HepG2 (cell line): ENCODE measurements around the gene FLT3LG. TPM values are rescaled to one million over a fixed set of nuclear protein-coding genes. Genes with fewer than 3 reads are reported as not detected.

Experiments used
- AHDC1 ChIP-seq: sonication (generic); formaldehyde crosslinking; IDR thresholded peaks from 2 replicates; pipeline ENCODE4 v1.5.1; 2020; ENCODE audit warnings: mild to moderate bottlenecking, missing genetic modification reagents, borderline replicate concordance
- AKAP8 ChIP-seq: sonication (generic); formaldehyde crosslinking; IDR thresholded peaks from 2 replicates; pipeline ENCODE4 v1.5.1; 2020; ENCODE audit warnings: mild to moderate bottlenecking, missing genetic modification reagents
- ARID2 ChIP-seq: sonication (generic); formaldehyde crosslinking; IDR thresholded peaks from 2 replicates; pipeline ENCODE4 v1.8.1; 2022; ENCODE audit warnings: mild to moderate bottlenecking, missing genetic modification reagents, borderline replicate concordance
- ATM ChIP-seq: fragments of 450-650 bp; IDR thresholded peaks from 2 replicates; pipeline ENCODE4 v1.7.1; 2017; ENCODE audit warnings: mild to moderate bottlenecking, borderline replicate concordance
- CCAR2 ChIP-seq: fragments of 200-400 bp; formaldehyde crosslinking; optimal IDR thresholded peaks from 2 replicates; pipeline ENCODE3; 2018; ENCODE audit warnings: low read depth, mild to moderate bottlenecking, low read length, moderate library complexity
- ERF ChIP-seq: IDR thresholded peaks from 2 replicates; pipeline ENCODE4 v1.6.1; 2018; ENCODE audit warnings: missing biosample characterization, missing genetic modification reagents
- FOSL1 ChIP-seq: sonication (generic); formaldehyde crosslinking; IDR thresholded peaks from 2 replicates; pipeline ENCODE4 v1.9.0; 2021; ENCODE audit warnings: missing genetic modification reagents, borderline replicate concordance
- FOXK2 ChIP-seq: fragments of 450-650 bp; IDR thresholded peaks from 2 replicates; pipeline ENCODE4 v1.6.1; 2016
- HMGA1 ChIP-seq: sonication (generic); formaldehyde crosslinking; conservative IDR thresholded peaks from 2 replicates; pipeline ENCODE4 v1.4.0; 2020; ENCODE audit warnings: missing genetic modification reagents
- HOXA5 ChIP-seq: sonication (generic); formaldehyde crosslinking; IDR thresholded peaks from 2 replicates; pipeline ENCODE4 v1.4.0; 2020; ENCODE audit warnings: missing genetic modification reagents
- MEIS1 ChIP-seq: sonication (generic); formaldehyde crosslinking; IDR thresholded peaks from 2 replicates; pipeline ENCODE4 v1.9.0; 2021; ENCODE audit warnings: mild to moderate bottlenecking, missing genetic modification reagents, moderate library complexity, borderline replicate concordance
- RBAK ChIP-seq: sonication (generic); formaldehyde crosslinking; IDR thresholded peaks from 2 replicates; pipeline ENCODE4 v1.5.1; 2020; ENCODE audit warnings: mild to moderate bottlenecking, missing genetic modification reagents
- RXRB ChIP-seq: IDR thresholded peaks from 2 replicates; pipeline ENCODE4 v1.6.1; 2016; ENCODE audit warnings: borderline replicate concordance, missing genetic modification reagents, missing compliant biosample characterization
- SMAD1 ChIP-seq: sonication (generic); formaldehyde crosslinking; IDR thresholded peaks from 2 replicates; pipeline ENCODE4 v1.4.0; 2020; ENCODE audit warnings: missing genetic modification reagents, low read depth, mild to moderate bottlenecking, borderline replicate concordance
- SNAPC2 ChIP-seq: sonication (generic); formaldehyde crosslinking; IDR thresholded peaks from 2 replicates; pipeline ENCODE4 v1.8.1; 2022; ENCODE audit warnings: mild to moderate bottlenecking, missing genetic modification reagents
- THYN1 ChIP-seq: sonication (generic); formaldehyde crosslinking; IDR thresholded peaks from 2 replicates; pipeline ENCODE4 v1.8.1; 2023; ENCODE audit warnings: low read depth, mild to moderate bottlenecking, moderate library complexity, missing genetic modification reagents, borderline replicate concordance
- YEATS4 ChIP-seq: sonication (generic); formaldehyde crosslinking; IDR thresholded peaks from 2 replicates; pipeline ENCODE4 v1.4.0; 2020; ENCODE audit warnings: missing genetic modification reagents, borderline replicate concordance
- ZBTB46 ChIP-seq: sonication (generic); formaldehyde crosslinking; IDR thresholded peaks from 2 replicates; pipeline ENCODE4 v1.4.0; 2020; ENCODE audit warnings: mild to moderate bottlenecking, missing genetic modification reagents, borderline replicate concordance
- ZNF10 ChIP-seq: sonication (generic); formaldehyde crosslinking; IDR thresholded peaks from 2 replicates; pipeline ENCODE4 v1.4.0; 2020; ENCODE audit warnings: mild to moderate bottlenecking, low read depth, missing genetic modification reagents, borderline replicate concordance
- ZNF432 ChIP-seq: sonication (generic); formaldehyde crosslinking; IDR thresholded peaks from 2 replicates; pipeline ENCODE4 v1.5.0; 2020; ENCODE audit warnings: missing genetic modification reagents, mild to moderate bottlenecking, borderline replicate concordance
- ZNF543 ChIP-seq: sonication (generic); formaldehyde crosslinking; IDR thresholded peaks from 2 replicates; pipeline ENCODE4 v1.4.0; 2020; ENCODE audit warnings: mild to moderate bottlenecking, missing genetic modification reagents
- ZNF552 ChIP-seq: sonication (generic); formaldehyde crosslinking; IDR thresholded peaks from 2 replicates; pipeline ENCODE4 v1.9.0; 2022; ENCODE audit warnings: missing genetic modification reagents, mild to moderate bottlenecking, borderline replicate concordance
- ZNF558 ChIP-seq: sonication (generic); formaldehyde crosslinking; IDR thresholded peaks from 2 replicates; pipeline ENCODE4 v1.9.0; 2022; ENCODE audit warnings: mild to moderate bottlenecking, missing genetic modification reagents, borderline replicate concordance
- polyA plus RNA-seq, 8 experiments: library from polyadenylated mRNA; depleted of rRNA in 3 of 8; stranded (reverse) in 7 of 8; unstranded in 1 of 8; fragments of >200 nt; fragmentation: Illumina TruSeq in 4 of 8; extraction: Trizol in 4 of 8; gene quantifications; 2 replicates each; pipeline versions ENCODE4 v1.2.1 to v1.2.3, GENCODE V29; 2011 to 2016; ENCODE audit warnings: low read depth in 4 of 8, missing spikeins in 1 of 8, mixed read lengths in 1 of 8; ENCODE audit not compliant: insufficient read depth in 1 of 8
- total RNA-seq, 5 experiments: library from RNA; depleted of rRNA; stranded (reverse); fragments of >200 nt; fragmentation: Illumina TruSeq; extraction: Trizol; gene quantifications; 2 replicates each; pipeline ENCODE4 v1.2.3, GENCODE V29; 2016; ENCODE audit warnings: low read depth in 1 of 5

The FLT3LG gene
- total and polyA plus RNA-seq, 2 of the 13 experiments (the other 11 are each of a cell fraction or from before 2014, with no cell fraction given): 1.5 to 2.6 TPM

GRCh38 chr19:49489601-49490167 is 15.7 kb downstream of the FLT3LG start (continued):
- TF ChIP-seq MEIS1 (CRISPR knock-in tag) (no peak), HMGA1 (no peak), THYN1 (CRISPR knock-in tag) (no peak), SMAD1 (CRISPR knock-in tag) (no peak), ZBTB46 (no peak), YEATS4 (no peak; the same call in 1 of the 2 replicates), AKAP8 (CRISPR knock-in tag) (no peak), HOXA5 (CRISPR knock-in tag) (0 out of 2 replicates have a peak, but pooled peaks have one; percentile 38), RBAK (CRISPR knock-in tag) (no peak), ARID2 (peak; percentile 71; the same call in 1 of the 2 replicates), ATM (no peak), CCAR2 (no peak), RXRB (CRISPR knock-in tag) (no peak), FOSL1 (CRISPR knock-in tag) (no peak), AHDC1 (CRISPR knock-in tag) (no peak), FOXK2 (no peak), SNAPC2 (CRISPR knock-in tag) (0 out of 2 replicates have a peak, but pooled peaks have one; percentile 41), ERF (CRISPR knock-in tag) (0 out of 2 replicates have a peak, but pooled peaks have one; percentile 16), ZNF558 (no peak), ZNF432 (CRISPR knock-in tag) (no peak), ZNF10 (CRISPR knock-in tag) (no peak), ZNF552 (CRISPR knock-in tag) (no peak), ZNF543 (CRISPR knock-in tag) (0 out of 2 replicates have a peak, but pooled peaks have one; percentile 54)
